Heart left ventricle (tissue), 13 donors: ENCODE results near the gene USO1.

Source experiments
- CTCF ChIP-seq, 12 donors: fragments of 200-600 bp; sonication (generic) in 4 of 12; IDR thresholded peaks; one replicate each; pipeline versions ENCODE4 v1.5.0 to v1.8.0; 2018 to 2022; ENCODE audit warnings: antibody characterized with exemption in 12 of 12, mild to moderate bottlenecking in 5 of 12
- POLR2A ChIP-seq, 2 donors: fragments of 450-650 bp; IDR thresholded peaks; one replicate each; pipeline ENCODE4 v1.6.1; 2017; ENCODE audit warnings: antibody characterized with exemption in 2 of 2, mild to moderate bottlenecking in 2 of 2, moderate library complexity in 2 of 2
- donor health status: ischemic (EF 13 %, LVEDD 7.1; RV severe dilation, severe dysfunction).
- donor health status: DM: no; HTN: yes; CAD: no.
- donor health status: DM: no; HTN: no; CAD: no.
- donor health status: ischemic (EF 25% LVEDD 6.9; RV normal size, moderate dysfunction).
- donor health status: ischemic (EF 25% LVEDD 5.7; RV mildly dilated, moderate dysfunction).
- donor health status: ischemic (EF 35%, LVEDD 5.7; RV mildly dilated, moderate dysfunction).
- donor health status: nonischemic (EF 11% LVEDD 7.7; RV severe dilation, severe dysfunction).
- donor health status: DM: yes; HTN: yes; CAD: no.
- donor health status: PGD.
- donor health status: ischemic (EF 29% LVEDD 5.4; RV normal size, mild dysfunction).
- donor health status: nonischemic (EF 23%, LVEDD 6.1; RV moderate dilation, normal function).

- TF ChIP-seq CTCF (IDR thresholded peaks at IDR 0.05) (no peak), POLR2A (IDR thresholded peaks at IDR 0.05) (no peak)
Measured at GRCh38 chr4:75714011-75714410, 10.4 kb upstream of the USO1 start.
